ENCODE data around the gene PDE4D.

The PDE4D gene

GRCh38 chr5:59104400-59105127 is 789.0 kb downstream of the PDE4D start:
- no peak for DNase-seq (ENCODE audit: low read depth, low spot score)
- Histone ChIP-seq H3K9me3 (ENCODE audit: insufficient read depth, low read length) (no peaks in the 10 kb centered on the region), H3K4me1 (ENCODE audit: insufficient read depth, insufficient read length) (no peaks in the 10 kb centered on the region), H3K36me3 (ENCODE audit: insufficient read depth, insufficient read length, low read length) (no peaks in the 10 kb centered on the region), H3K27me3 (ENCODE audit: insufficient read depth, insufficient read length) (no peaks in the 10 kb centered on the region), H3K4me3 (ENCODE audit: insufficient read length, low read depth) (no peak overlapping the region), H3K9ac (ENCODE audit: insufficient read length, low read depth) (no peak overlapping the region)
- TF ChIP-seq SUZ12 (IDR thresholded peaks at IDR 0.05; ENCODE audit: extremely low read depth, insufficient read depth, insufficient read length) (no peak), YY1 (IDR thresholded peaks at IDR 0.05; ENCODE audit: insufficient read depth, insufficient read length) (no peak)

- TF ChIP-seq SUZ12 (IDR thresholded peaks at IDR 0.05; ENCODE audit: extremely low read depth, insufficient read depth, insufficient read length) = no peak
- no peak for TF ChIP-seq ZNF274 (IDR thresholded peaks at IDR 0.05; ENCODE audit: low read depth, low read length)
- no peak for TF ChIP-seq YY1 (IDR thresholded peaks at IDR 0.05; ENCODE audit: insufficient read depth, insufficient read length)
- H3K4me1 ChIP-seq (ENCODE audit: insufficient read depth, insufficient read length) = no peaks in the 10 kb centered on the region
- H3K9me3 ChIP-seq (ENCODE audit: insufficient read depth, low read length) = no peaks in the 10 kb centered on the region
- no peak overlapping the region for H3K9ac ChIP-seq (ENCODE audit: insufficient read length, low read depth)
- H3K27me3 ChIP-seq (ENCODE audit: insufficient read depth, insufficient read length) = no peaks in the 10 kb centered on the region
- H3K4me3 ChIP-seq (ENCODE audit: insufficient read length, low read depth) = no peak overlapping the region
- DNase-seq (ENCODE audit: low read depth, low spot score) = no peak
- H3K36me3 ChIP-seq (ENCODE audit: insufficient read depth, insufficient read length, low read length) = no peaks in the 10 kb centered on the region
Observed at GRCh38 chr5:59103303-59103702, 790.2 kb downstream of the PDE4D start.

- H3K4me3 ChIP-seq (ENCODE audit: insufficient read length, low read depth) = no peak overlapping the region
- H3K27me3 ChIP-seq (ENCODE audit: insufficient read depth, insufficient read length) = no peaks in the 10 kb centered on the region
- H3K9ac ChIP-seq (ENCODE audit: insufficient read length, low read depth) = no peak overlapping the region
- TF ChIP-seq SUZ12 (IDR thresholded peaks at IDR 0.05; ENCODE audit: extremely low read depth, insufficient read depth, insufficient read length) = no peak
- TF ChIP-seq YY1 (IDR thresholded peaks at IDR 0.05; ENCODE audit: insufficient read depth, insufficient read length) = no peak
- TF ChIP-seq ZNF274 (IDR thresholded peaks at IDR 0.05; ENCODE audit: low read depth, low read length) = no peak
- H3K4me1 ChIP-seq (ENCODE audit: insufficient read depth, insufficient read length) = no peaks in the 10 kb centered on the region
- H3K9me3 ChIP-seq (ENCODE audit: insufficient read depth, low read length) = no peaks in the 10 kb centered on the region
- DNase-seq (ENCODE audit: low read depth, low spot score) = no peak
- no peaks in the 10 kb centered on the region for H3K36me3 ChIP-seq (ENCODE audit: insufficient read depth, insufficient read length, low read length)
Observed at GRCh38 chr5:59102437-59102836, 791.1 kb downstream of the PDE4D start.

- H3K4me3 ChIP-seq (ENCODE audit: insufficient read length, low read depth) = no peak overlapping the region
- H3K36me3 ChIP-seq (ENCODE audit: insufficient read depth, insufficient read length, low read length) = no peaks in the 10 kb centered on the region
- H3K27me3 ChIP-seq (ENCODE audit: insufficient read depth, insufficient read length) = no peaks in the 10 kb centered on the region
- H3K4me1 ChIP-seq (ENCODE audit: insufficient read depth, insufficient read length) = no peaks in the 10 kb centered on the region
- H3K9ac ChIP-seq (ENCODE audit: insufficient read length, low read depth) = no peak overlapping the region
- no peak for TF ChIP-seq SUZ12 (IDR thresholded peaks at IDR 0.05; ENCODE audit: extremely low read depth, insufficient read depth, insufficient read length)
- no peak for TF ChIP-seq YY1 (IDR thresholded peaks at IDR 0.05; ENCODE audit: insufficient read depth, insufficient read length)
- no peak for TF ChIP-seq ZNF274 (IDR thresholded peaks at IDR 0.05; ENCODE audit: low read depth, low read length)
- no peaks in the 10 kb centered on the region for H3K9me3 ChIP-seq (ENCODE audit: insufficient read depth, low read length)
- no peak for DNase-seq (ENCODE audit: low read depth, low spot score)
Observed at GRCh38 chr5:59100875-59101274, 792.7 kb downstream of the PDE4D start.

- no peak for DNase-seq (ENCODE audit: low read depth, low spot score)
- Histone ChIP-seq H3K27me3 (ENCODE audit: insufficient read depth, insufficient read length) (no peaks in the 10 kb centered on the region), H3K36me3 (ENCODE audit: insufficient read depth, insufficient read length, low read length) (no peaks in the 10 kb centered on the region), H3K4me3 (ENCODE audit: insufficient read length, low read depth) (no peak overlapping the region), H3K9me3 (ENCODE audit: insufficient read depth, low read length) (no peaks in the 10 kb centered on the region), H3K4me1 (ENCODE audit: insufficient read depth, insufficient read length) (no peaks in the 10 kb centered on the region), H3K9ac (ENCODE audit: insufficient read length, low read depth) (no peak overlapping the region)
- no peak for TF ChIP-seq YY1 (IDR thresholded peaks at IDR 0.05; ENCODE audit: insufficient read depth, insufficient read length)
- no peak for TF ChIP-seq SUZ12 (IDR thresholded peaks at IDR 0.05; ENCODE audit: extremely low read depth, insufficient read depth, insufficient read length)
- TF ChIP-seq ZNF274 (IDR thresholded peaks at IDR 0.05; ENCODE audit: low read depth, low read length) = no peak
Observed at GRCh38 chr5:59099995-59100345, 793.6 kb downstream of the PDE4D start.

- no peak for DNase-seq (ENCODE audit: low read depth, low spot score)
- H3K36me3 ChIP-seq (ENCODE audit: insufficient read depth, insufficient read length, low read length) = no peaks in the 10 kb centered on the region
- H3K9ac ChIP-seq (ENCODE audit: insufficient read length, low read depth) = no peak overlapping the region
- H3K9me3 ChIP-seq (ENCODE audit: insufficient read depth, low read length) = no peaks in the 10 kb centered on the region
- TF ChIP-seq ZNF274 (IDR thresholded peaks at IDR 0.05; ENCODE audit: low read depth, low read length) (no peak), SUZ12 (IDR thresholded peaks at IDR 0.05; ENCODE audit: extremely low read depth, insufficient read depth, insufficient read length) (no peak), YY1 (IDR thresholded peaks at IDR 0.05; ENCODE audit: insufficient read depth, insufficient read length) (no peak)
- H3K4me1 ChIP-seq (ENCODE audit: insufficient read depth, insufficient read length) = no peaks in the 10 kb centered on the region
- no peak overlapping the region for H3K4me3 ChIP-seq (ENCODE audit: insufficient read length, low read depth)
- H3K27me3 ChIP-seq (ENCODE audit: insufficient read depth, insufficient read length) = no peaks in the 10 kb centered on the region
Observed at GRCh38 chr5:59099270-59099994, 794.1 kb downstream of the PDE4D start.

- Histone ChIP-seq H3K27me3 (ENCODE audit: insufficient read depth, insufficient read length) (no peaks in the 10 kb centered on the region), H3K36me3 (ENCODE audit: insufficient read depth, insufficient read length, low read length) (no peaks in the 10 kb centered on the region), H3K9ac (ENCODE audit: insufficient read length, low read depth) (no peak overlapping the region), H3K9me3 (ENCODE audit: insufficient read depth, low read length) (no peaks in the 10 kb centered on the region), H3K4me3 (ENCODE audit: insufficient read length, low read depth) (no peak overlapping the region), H3K4me1 (ENCODE audit: insufficient read depth, insufficient read length) (no peaks in the 10 kb centered on the region)
- no peak for DNase-seq (ENCODE audit: low read depth, low spot score)
- TF ChIP-seq SUZ12 (IDR thresholded peaks at IDR 0.05; ENCODE audit: extremely low read depth, insufficient read depth, insufficient read length) (no peak), ZNF274 (IDR thresholded peaks at IDR 0.05; ENCODE audit: low read depth, low read length) (no peak), YY1 (IDR thresholded peaks at IDR 0.05; ENCODE audit: insufficient read depth, insufficient read length) (no peak)
Observed at GRCh38 chr5:59098743-59099142, 794.8 kb downstream of the PDE4D start.

All from NT2/D1 (cell line).